ENCODE data around the gene ANTKMT. TPM values are rescaled to one million over a fixed set of nuclear protein-coding genes. Genes with fewer than 3 reads are reported as not detected.
"Not testable (repeated sequence)": the region's sequence is repeated elsewhere in the genome, so short reads cannot be mapped to it uniquely, and the experiment has no call there.

Gene ANTKMT
- total RNA-seq, 1 donor from 2014 or later, result 42.4 TPM

DNA sequence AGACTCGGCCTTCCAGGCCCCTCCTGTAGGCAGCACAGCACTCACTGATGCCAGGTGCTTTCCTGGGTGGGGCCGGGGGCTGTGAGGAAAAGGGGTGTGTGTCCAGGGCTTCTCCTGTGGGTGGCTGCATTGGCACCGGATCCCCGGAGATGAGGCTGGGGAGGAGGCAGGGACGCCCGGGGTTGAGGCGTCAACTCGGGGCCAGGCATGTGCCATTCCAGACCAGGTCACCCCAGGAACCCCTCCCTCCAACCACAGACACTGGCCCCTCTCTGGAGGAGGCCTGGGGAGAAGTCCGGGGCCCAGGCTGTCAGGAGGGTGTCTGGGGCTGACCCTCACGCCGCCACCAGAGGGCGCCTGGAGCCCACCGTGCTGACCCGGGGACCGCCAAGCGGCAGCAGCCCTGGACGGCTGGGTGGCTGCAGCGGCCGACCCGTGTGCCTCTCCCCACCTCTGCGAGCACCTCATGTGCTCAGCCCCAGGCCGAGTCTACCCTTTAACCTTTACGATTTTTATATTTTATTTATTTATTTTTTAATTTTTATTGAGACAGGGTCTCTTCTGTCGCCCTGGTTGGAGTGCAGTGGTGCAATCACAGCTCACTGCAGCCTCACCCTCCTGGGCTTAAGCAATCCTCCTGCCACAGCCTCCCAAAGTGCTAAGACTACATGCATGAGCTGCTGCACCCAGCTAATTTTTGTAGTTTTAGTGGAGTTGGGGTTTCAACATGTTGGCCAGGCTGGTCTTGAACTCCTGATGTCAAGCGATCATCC is 9.2 kb upstream of the ANTKMT start:
- Histone ChIP-seq H3K4me3 (ENCODE audit: low read depth, low read length) (no peak overlapping the region), H3K36me3 (ENCODE audit: control insufficient read depth, insufficient read depth, low read length) (no peaks in the 10 kb centered on the region), H3K27me3 (ENCODE audit: control insufficient read depth, insufficient read depth, low read length) (peaks cover 47% of the 10 kb centered on the region)
- peak; percentile 88 for TF ChIP-seq CTCF (IDR thresholded peaks at IDR 0.05; ENCODE audit: insufficient read depth, low read length, poor library complexity, severe bottlenecking)
- DNase-seq (ENCODE audit: low read depth), result no peak

- H3K4me3 ChIP-seq (ENCODE audit: low read depth, low read length); H3K36me3 ChIP-seq (ENCODE audit: control insufficient read depth, insufficient read depth, low read length): not testable (repeated sequence)
- peak; percentile 94 for DNase-seq (ENCODE audit: low read depth)
- H3K27me3 ChIP-seq (ENCODE audit: control insufficient read depth, insufficient read depth, low read length), result peaks cover 36% of the 10 kb centered on the region
- TF ChIP-seq CTCF (IDR thresholded peaks at IDR 0.05; ENCODE audit: insufficient read depth, low read length, poor library complexity, severe bottlenecking), result peak; percentile 53
These were observed 8.2 kb upstream of the ANTKMT start for GRCh38 chr16:712740-713250.

- Histone ChIP-seq H3K36me3 (ENCODE audit: control insufficient read depth, insufficient read depth, low read length) (no peaks in the 10 kb centered on the region), H3K27me3 (ENCODE audit: control insufficient read depth, insufficient read depth, low read length) (peaks cover 24% of the 10 kb centered on the region), H3K4me3 (ENCODE audit: low read depth, low read length) (no peak overlapping the region)
- no peak for DNase-seq (ENCODE audit: low read depth)
- TF ChIP-seq CTCF (IDR thresholded peaks at IDR 0.05; ENCODE audit: insufficient read depth, low read length, poor library complexity, severe bottlenecking), result no peak
These were observed 6.9 kb upstream of the ANTKMT start for GRCh38 chr16:714079-714478.

- Histone ChIP-seq H3K27me3 (ENCODE audit: control insufficient read depth, insufficient read depth, low read length) (peaks cover 16% of the 10 kb centered on the region), H3K36me3 (ENCODE audit: control insufficient read depth, insufficient read depth, low read length) (no peaks in the 10 kb centered on the region), H3K4me3 (ENCODE audit: low read depth, low read length) (peak within 1 kb of the TSS; percentile 55)
- DNase-seq (ENCODE audit: low read depth), result no peak
- no peak for TF ChIP-seq CTCF (IDR thresholded peaks at IDR 0.05; ENCODE audit: insufficient read depth, low read length, poor library complexity, severe bottlenecking)
These were observed 6.1 kb upstream of the ANTKMT start, which contains the start of gene METRN for GRCh38 chr16:714558-715476. METRN (plus strand) TSS chr16:715118; CDS start chr16:715290, 172 bp downstream.

DNA sequence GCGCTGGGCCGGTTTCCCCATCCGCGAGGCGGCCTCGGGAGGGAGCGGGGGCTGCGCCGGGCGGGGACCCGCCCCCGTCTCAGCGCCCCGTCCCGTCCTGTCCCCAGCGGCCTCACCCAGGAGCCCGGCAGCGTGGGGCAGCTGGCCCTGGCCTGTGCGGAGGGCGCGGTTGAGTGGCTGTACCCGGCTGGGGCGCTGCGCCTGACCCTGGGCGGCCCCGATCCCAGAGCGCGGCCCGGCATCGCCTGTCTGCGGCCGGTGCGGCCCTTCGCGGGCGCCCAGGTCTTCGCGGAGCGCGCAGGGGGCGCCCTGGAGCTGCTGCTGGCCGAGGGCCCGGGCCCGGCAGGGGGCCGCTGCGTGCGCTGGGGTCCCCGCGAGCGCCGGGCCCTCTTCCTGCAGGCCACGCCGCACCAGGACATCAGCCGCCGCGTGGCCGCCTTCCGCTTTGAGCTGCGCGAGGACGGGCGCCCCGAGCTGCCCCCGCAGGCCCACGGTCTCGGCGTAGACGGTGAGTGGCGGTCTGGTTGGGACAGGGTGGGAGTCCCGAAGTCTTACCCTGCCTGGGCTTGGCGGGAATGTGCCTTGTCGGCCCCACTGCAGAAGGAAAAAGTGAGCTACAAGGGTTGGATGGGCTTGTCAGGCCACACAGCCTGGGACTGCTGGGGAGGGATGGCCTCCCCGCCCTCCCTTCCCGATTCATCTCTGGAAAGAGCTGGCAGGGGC is 5.3 kb upstream of the ANTKMT start:
- peaks cover 8% of the 10 kb centered on the region for H3K27me3 ChIP-seq (ENCODE audit: control insufficient read depth, insufficient read depth, low read length)
- H3K4me3 ChIP-seq (ENCODE audit: low read depth, low read length), result peak overlapping the region; percentile 55
- H3K36me3 ChIP-seq (ENCODE audit: control insufficient read depth, insufficient read depth, low read length), result no peaks in the 10 kb centered on the region
- no peak for DNase-seq (ENCODE audit: low read depth)
- TF ChIP-seq CTCF (IDR thresholded peaks at IDR 0.05; ENCODE audit: insufficient read depth, low read length, poor library complexity, severe bottlenecking), result no peak
